ENCODE results near the gene PIP5K1A. TPM values are rescaled to one million over a fixed set of nuclear protein-coding genes. Genes with fewer than 3 reads are reported as not detected.
"Not testable (repeated sequence)": the region's sequence is repeated elsewhere in the genome, so short reads cannot be mapped to it uniquely, and the experiment has no call there.

PIP5K1A gene
- total RNA-seq, 4 donors from 2014 or later = 46.7 to 78.2 (median 59.4) TPM

DNA sequence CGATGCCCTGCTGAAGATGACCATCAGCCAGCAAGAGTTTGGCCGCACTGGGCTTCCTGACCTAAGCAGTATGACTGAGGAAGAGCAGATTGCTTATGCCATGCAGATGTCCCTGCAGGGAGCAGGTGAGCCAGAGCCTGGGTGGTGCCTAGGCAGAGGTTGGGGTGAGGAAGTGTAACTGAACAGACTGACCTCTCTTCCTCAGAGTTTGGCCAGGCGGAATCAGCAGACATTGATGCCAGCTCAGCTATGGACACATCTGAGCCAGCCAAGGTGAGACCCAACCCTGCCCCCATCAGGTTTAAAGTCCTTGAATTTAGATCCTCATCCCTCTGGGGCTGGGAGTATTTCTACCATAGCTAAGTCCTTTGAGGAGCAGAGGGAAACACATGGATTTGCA, 68.0 kb downstream of the PIP5K1A start:
- intact Hi-C loops (cut with DNase I; ENCODE audit: low total_unique reads) = no loop called here
- Histone ChIP-seq H3K9me3 (no peaks in the 10 kb centered on the region), H3K27me3 (no peaks in the 10 kb centered on the region), H3K4me3 (no peak overlapping the region), H3K36me3 (peaks cover 0 to 54% (median 23%) of the 10 kb centered on the region in 4 donors), H3K27ac (no peak overlapping the region), H3K4me1 (no peaks in the 10 kb centered on the region)
- TF ChIP-seq EP300 (IDR thresholded peaks at IDR 0.05; ENCODE audit: low read depth) = no peak
- TF ChIP-seq, protein P1, sequence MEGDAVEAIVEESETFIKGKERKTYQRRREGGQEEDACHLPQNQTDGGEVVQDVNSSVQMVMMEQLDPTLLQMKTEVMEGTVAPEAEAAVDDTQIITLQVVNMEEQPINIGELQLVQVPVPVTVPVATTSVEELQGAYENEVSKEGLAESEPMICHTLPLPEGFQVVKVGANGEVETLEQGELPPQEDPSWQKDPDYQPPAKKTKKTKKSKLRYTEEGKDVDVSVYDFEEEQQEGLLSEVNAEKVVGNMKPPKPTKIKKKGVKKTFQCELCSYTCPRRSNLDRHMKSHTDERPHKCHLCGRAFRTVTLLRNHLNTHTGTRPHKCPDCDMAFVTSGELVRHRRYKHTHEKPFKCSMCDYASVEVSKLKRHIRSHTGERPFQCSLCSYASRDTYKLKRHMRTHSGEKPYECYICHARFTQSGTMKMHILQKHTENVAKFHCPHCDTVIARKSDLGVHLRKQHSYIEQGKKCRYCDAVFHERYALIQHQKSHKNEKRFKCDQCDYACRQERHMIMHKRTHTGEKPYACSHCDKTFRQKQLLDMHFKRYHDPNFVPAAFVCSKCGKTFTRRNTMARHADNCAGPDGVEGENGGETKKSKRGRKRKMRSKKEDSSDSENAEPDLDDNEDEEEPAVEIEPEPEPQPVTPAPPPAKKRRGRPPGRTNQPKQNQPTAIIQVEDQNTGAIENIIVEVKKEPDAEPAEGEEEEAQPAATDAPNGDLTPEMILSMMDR (IDR thresholded peaks at IDR 0.05) = no peak
- TF ChIP-seq POLR2AphosphoS5 (IDR thresholded peaks at IDR 0.05) = no peak
- TF ChIP-seq POLR2A (IDR thresholded peaks at IDR 0.05) = no peak
- no peak for DNase-seq
- in situ Hi-C loops (cut with MboI; ENCODE audit: low pct_ligation_motif_present in 1 of 4, low pct_unique_long_range_greater_than_20kb in 1 of 4, low sequenced_read_pairs in 3 of 4) = no loop called here
- WGBS, 2 donors (ENCODE audit: low coverage in 1 of 2) = 100% methylated on average over 3 of the region's 3 CpGs; no CpG with 5 or more reads in 1 of the 2 donors

DNA sequence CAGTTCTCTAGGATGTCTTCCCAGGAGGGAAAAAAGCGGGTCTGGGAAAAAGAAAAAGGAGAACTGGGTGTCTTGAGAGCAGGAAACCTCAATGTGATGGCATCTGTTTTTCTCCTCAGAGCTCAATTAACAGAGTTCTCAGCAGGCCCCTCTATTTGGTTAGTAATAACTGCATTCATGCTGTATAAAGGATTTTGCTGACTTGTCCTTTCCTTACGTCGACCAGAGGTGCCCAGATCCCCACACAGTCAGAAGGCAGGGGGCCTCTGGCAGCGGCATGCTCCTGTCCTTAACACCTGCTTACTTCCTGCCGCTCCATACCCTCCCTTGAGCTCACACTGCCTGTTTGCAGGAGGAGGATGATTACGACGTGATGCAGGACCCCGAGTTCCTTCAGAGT, 68.5 kb downstream of the PIP5K1A start:
- no peak overlapping the region for H3K27ac ChIP-seq
- 80 to 84% methylated on average over 2 to 8 of the region's 8 CpGs for WGBS, 2 donors (ENCODE audit: low coverage in 1 of 2)
- H3K4me1 ChIP-seq = no peaks in the 10 kb centered on the region
- intact Hi-C loops (cut with DNase I; ENCODE audit: low total_unique reads) (no loop called here), in situ Hi-C loops (cut with MboI; ENCODE audit: low pct_ligation_motif_present in 1 of 4, low pct_unique_long_range_greater_than_20kb in 1 of 4, low sequenced_read_pairs in 3 of 4) (no loop called here)
- H3K36me3 ChIP-seq = peaks cover 0 to 54% (median 23%) of the 10 kb centered on the region in 4 donors
- H3K9me3 ChIP-seq = no peaks in the 10 kb centered on the region
- H3K4me3 ChIP-seq = no peak overlapping the region
- no peak for TF ChIP-seq EP300 (IDR thresholded peaks at IDR 0.05; ENCODE audit: low read depth)
- TF ChIP-seq, protein P1 (IDR thresholded peaks at IDR 0.05) = no peak
- no peak for TF ChIP-seq POLR2AphosphoS5 (IDR thresholded peaks at IDR 0.05)
- TF ChIP-seq POLR2A (IDR thresholded peaks at IDR 0.05) = no peak
- no peak for DNase-seq
- H3K27me3 ChIP-seq = no peaks in the 10 kb centered on the region

DNA sequence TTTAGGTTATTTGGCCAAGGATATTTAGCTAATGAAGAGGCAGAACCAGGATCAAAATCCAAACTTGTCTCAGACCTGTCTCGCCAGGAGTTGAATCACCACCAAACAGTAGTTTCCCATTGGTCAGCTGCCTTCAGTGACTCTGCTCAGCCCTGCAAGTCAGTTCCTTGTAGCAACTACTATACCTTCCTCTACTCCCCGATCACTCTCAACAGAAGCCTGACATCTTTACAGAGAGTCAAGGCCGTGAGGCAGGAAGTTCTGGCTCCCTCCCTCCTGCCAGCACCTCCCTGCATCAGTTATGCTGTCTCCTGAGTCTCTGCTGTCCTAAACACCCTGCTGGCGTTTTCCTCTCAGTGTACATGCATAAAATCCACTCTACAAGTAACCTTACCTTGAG, 69.4 kb downstream of the PIP5K1A start:
- H3K36me3 ChIP-seq = peaks cover 0 to 46% (median 19%) of the 10 kb centered on the region in 4 donors
- intact Hi-C loops (cut with DNase I; ENCODE audit: low total_unique reads) (no loop called here), in situ Hi-C loops (cut with MboI; ENCODE audit: low pct_ligation_motif_present in 1 of 4, low pct_unique_long_range_greater_than_20kb in 1 of 4, low sequenced_read_pairs in 3 of 4) (no loop called here)
- no peak for DNase-seq
- H3K4me1 ChIP-seq = no peaks in the 10 kb centered on the region
- H3K27me3 ChIP-seq = no peaks in the 10 kb centered on the region
- H3K27ac ChIP-seq = no peak overlapping the region
- H3K9me3 ChIP-seq = no peaks in the 10 kb centered on the region
- H3K4me3 ChIP-seq = no peak overlapping the region
- WGBS, 2 donors (ENCODE audit: low coverage in 1 of 2) = 70 to 80% methylated on average over 2 to 4 of the region's 4 CpGs
- no peak for TF ChIP-seq POLR2AphosphoS5 (IDR thresholded peaks at IDR 0.05)

DNA sequence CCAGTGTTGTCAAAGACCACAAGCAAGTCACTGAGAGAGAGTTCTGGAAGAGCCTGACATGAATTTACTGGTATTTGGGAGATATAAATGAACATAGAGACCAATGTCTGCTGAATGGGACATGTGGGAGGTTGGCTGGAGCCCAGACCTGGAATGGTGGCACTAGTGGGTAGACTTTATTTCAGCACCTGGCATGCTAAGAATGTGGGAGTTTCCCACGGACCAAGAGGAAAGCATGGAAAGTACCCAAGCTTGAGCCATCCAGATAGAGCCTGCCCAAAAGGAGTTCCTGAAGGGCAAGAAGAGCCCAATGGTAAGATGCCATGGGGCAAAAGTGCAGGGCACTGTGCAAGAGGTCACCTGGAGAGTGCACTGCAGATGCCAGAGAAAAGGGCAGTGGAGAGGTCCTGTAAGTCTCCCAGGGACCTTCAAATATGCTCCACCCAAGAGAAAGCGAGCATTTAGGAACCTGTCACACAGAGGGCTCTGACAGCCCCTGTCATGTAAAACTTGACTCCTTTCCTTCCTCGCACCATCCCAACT, 75.6 kb downstream of the PIP5K1A start:
- Histone ChIP-seq H3K4me3 (no peak overlapping the region), H3K9me3 (no peaks in the 10 kb centered on the region), H3K27me3 (no peaks in the 10 kb centered on the region), H3K4me1 (no peaks in the 10 kb centered on the region), H3K36me3 (no peaks in the 10 kb centered on the region), H3K27ac (no peak overlapping the region)
- no peak for DNase-seq
- TF ChIP-seq POLR2A (IDR thresholded peaks at IDR 0.05) (no peak), POLR2AphosphoS5 (IDR thresholded peaks at IDR 0.05) (no peak), EP300 (IDR thresholded peaks at IDR 0.05; ENCODE audit: low read depth) (no peak)
- TF ChIP-seq, protein P1 (IDR thresholded peaks at IDR 0.05) = no peak
- WGBS, 2 donors (ENCODE audit: low coverage in 1 of 2) = 87% methylated on average over 3 of the region's 3 CpGs; no CpG with 5 or more reads in 1 of the 2 donors
- intact Hi-C loops (cut with DNase I; ENCODE audit: low total_unique reads) (no loop called here), in situ Hi-C loops (cut with MboI; ENCODE audit: low pct_ligation_motif_present in 1 of 4, low pct_unique_long_range_greater_than_20kb in 1 of 4, low sequenced_read_pairs in 3 of 4) (no loop called here)

DNA sequence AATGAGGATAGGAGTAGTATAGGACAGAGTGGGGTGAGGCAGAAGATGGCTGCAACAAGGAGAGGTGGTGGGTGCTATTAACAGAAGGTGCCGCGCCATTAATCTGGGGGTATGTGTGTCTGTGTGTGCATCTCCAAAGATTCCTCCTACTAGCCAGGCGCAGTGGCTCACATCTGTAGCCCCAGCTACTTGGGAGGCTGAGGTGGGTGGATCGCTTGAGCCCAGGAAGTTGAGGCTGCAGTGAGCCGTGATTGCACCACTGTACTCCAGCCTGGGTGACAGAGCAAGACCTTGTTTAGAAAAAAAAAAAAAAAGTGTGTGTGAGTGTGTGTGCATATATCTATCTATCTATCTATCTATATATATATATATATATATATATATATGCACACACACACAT, 77.0 kb downstream of the PIP5K1A start:
- H3K27me3 ChIP-seq; intact Hi-C loops (cut with DNase I; ENCODE audit: low total_unique reads); H3K36me3 ChIP-seq; H3K9me3 ChIP-seq; H3K4me1 ChIP-seq; in situ Hi-C loops (cut with MboI; ENCODE audit: low pct_ligation_motif_present in 1 of 4, low pct_unique_long_range_greater_than_20kb in 1 of 4, low sequenced_read_pairs in 3 of 4); DNase-seq; H3K27ac ChIP-seq; H3K4me3 ChIP-seq: not testable (repeated sequence)
- 89% methylated on average over 5 of the region's 5 CpGs; no CpG with 5 or more reads in 1 of the 2 donors for WGBS, 2 donors (ENCODE audit: low coverage in 1 of 2)
